SIG-M5 (cell line): ENCODE measurements around the gene FBN2.
"Not testable (repeated sequence)": the region's sequence is repeated elsewhere in the genome, so short reads cannot be mapped to it uniquely, and the experiment has no call there.

Experiments used
- DNase-seq: peaks from one replicate; lab custom pipeline; 2025; lab: John Stamatoyannopoulos, UW

FBN2 gene

DNA sequence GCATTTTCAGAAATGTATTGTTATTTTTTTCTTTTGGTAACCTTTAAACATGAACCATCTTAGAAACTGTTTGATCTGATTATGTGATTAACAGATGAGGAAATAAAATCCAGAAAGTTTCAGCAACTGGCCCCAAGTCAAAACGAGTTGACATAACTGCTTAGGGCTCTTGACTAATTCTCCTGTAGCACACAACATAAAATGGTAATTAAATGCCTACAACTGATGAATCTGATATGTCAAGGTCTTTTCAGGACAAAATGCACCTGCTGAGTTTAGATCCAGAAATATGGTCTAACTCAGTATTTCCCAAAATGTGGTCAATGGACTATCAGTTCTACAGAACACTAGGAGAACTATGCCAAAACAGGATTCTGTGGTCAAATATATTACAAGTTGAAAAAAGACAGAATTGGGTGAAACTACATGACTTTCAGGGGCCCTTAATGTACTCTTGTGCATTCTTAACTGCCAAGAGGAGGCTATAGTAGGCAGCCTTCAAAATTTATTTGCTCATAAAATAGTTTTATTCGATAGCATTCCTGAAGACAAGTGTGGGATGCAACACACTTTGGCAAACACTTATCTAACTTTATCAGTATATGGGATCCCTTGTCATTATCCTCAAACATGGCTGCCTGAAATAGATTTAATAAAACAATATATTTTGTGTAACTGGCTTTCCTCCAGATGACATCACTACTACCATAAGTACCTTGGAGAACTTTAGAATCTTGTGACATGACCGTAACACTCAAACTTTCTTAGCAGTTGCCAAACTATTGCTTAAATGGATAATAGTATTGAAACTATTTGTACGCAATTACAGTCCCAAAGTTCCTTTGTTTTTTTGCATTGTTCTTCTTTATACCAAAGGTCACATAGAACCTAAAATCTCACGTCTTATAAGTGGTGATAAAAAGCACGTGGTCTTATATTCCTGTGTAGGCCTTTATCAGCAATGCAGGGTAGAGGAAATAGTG is 59.4 kb downstream of the FBN2 start:
- no peak for DNase-seq

- DNase-seq: no peak
Measured at GRCh38 chr5:128477944-128478343, 60.1 kb downstream of the FBN2 start.

- no peak for DNase-seq
Measured at GRCh38 chr5:128475693-128476092, 62.4 kb downstream of the FBN2 start.

GRCh38 chr5:128472919-128473318 is 65.1 kb downstream of the FBN2 start:
- DNase-seq: no peak

DNA sequence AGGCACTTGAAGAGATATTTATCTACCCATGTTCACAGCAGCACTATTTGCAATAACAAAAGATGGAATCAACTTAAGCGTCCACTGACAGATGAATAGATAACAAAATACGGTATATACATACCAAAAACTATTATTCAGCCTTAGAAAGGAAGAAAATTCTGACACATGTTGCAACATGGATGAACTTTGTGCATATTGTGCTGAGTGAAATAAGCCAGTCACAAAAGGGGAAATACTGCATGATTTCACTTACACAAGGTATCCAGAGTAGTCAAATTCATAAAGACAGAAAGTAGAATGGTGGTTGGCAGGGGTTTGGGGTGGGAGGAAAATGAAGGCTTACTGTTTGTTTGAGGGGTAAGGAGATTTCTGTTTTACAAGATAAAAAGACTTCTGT is 66.0 kb downstream of the FBN2 start:
- DNase-seq: no peak

GRCh38 chr5:128470663-128471062 is 67.4 kb downstream of the FBN2 start:
- DNase-seq: no peak

DNA sequence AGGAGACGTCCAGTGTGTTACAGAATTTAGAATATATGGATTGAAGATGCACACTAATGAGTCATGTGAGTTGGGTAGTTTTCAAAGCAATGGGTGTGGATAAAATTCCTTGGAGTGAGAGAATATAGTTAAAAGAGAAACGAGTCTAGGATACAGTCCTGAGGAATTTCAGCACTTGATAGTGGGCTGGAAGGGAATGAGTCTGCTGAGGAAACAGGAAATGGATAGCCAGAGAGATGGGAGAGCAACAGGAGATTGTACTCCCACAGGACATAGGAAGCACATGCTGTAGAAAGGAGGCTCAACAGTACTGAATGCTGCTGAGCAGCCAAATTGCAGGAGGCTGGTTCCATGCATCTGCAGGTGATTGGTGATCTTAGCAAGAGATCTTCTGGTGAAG is 68.1 kb downstream of the FBN2 start:
- DNase-seq: no peak

DNA sequence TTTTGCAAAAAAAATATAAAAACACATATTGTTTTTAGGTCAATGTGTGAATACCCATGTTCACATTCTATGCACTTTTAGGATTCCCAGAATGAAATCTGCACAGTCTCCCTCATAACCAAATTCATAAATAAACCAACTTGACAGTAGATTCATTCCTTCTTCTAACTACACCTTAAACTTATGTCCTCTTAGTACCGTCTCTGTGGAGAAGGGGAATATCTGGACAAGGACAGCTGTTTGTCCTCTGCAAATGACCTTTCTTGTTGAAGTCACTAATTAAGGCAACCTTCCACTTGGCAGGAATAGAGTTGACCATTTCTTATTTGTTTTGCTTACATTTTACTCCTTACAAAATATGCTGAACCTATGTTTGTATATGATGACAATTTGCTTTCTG is 71.1 kb downstream of the FBN2 start:
- no peak for DNase-seq

- no peak for DNase-seq
Measured at GRCh38 chr5:128466554-128466953, 71.5 kb downstream of the FBN2 start.

GRCh38 chr5:128464596-128464995 is 73.4 kb downstream of the FBN2 start:
- no peak for DNase-seq

DNA sequence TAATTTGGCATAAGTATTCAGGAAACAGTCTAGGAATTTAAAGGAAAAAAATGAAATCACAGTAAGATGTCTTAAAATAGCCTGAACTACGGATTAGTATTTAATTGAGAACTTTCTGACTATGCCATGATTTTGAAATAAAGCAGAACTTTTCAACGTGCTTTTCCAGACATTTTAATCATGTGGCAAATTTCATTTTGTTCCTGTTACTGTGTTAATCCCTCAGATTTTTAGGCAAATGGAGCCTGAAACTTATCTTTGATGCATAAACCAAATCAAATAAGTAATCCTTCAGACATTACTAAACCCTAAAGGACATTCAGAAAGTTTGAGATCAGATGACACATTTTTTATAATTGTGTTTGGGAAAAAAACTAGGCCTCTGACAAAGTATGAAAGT is 75.7 kb downstream of the FBN2 start:
- DNase-seq: no peak

- DNase-seq: not testable (repeated sequence)
Measured at GRCh38 chr5:128457147-128457915, 80.7 kb downstream of the FBN2 start.

GRCh38 chr5:128455841-128456361 is 82.1 kb downstream of the FBN2 start:
- no peak for DNase-seq

DNA sequence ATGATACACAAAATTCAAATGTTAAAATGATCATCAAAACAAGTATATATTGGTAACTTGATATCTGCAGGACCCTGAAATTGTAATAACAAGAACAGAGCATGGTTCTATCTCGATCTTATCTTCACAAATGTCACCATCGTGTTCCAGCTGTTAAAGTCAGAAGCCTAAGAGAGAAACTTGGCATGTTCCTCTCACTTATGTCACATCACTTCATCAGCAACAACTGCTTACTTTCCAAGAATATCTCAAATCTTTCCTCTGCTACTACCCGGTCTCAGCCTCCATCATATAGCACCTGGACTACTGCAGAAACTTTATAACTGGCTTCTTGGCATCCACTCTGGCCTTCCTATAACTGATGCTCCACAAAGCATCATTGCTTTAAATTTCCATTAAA is 84.9 kb downstream of the FBN2 start:
- no peak for DNase-seq

GRCh38 chr5:128447224-128447623 is 90.8 kb downstream of the FBN2 start:
- DNase-seq: not testable (repeated sequence)

DNA sequence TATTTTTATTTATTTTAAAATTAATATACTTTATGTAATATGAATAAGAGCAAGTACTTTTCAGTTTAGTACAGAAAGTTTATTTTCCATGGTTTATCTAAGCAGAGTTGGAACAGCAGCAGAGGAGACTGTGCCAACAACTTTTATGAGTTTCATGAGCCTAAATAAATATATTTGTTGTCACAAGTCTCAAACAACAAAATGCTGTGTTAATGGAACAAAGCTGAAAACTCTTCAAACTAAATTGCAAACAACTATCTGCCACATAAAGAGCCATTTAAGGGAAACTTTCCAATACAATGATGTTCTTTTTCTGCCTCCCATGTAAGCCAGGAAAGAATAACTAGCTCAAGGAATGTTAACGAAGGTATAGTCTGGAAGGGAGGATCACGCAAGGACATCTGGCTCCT is 96.1 kb downstream of the FBN2 start:
- DNase-seq: no peak

DNA sequence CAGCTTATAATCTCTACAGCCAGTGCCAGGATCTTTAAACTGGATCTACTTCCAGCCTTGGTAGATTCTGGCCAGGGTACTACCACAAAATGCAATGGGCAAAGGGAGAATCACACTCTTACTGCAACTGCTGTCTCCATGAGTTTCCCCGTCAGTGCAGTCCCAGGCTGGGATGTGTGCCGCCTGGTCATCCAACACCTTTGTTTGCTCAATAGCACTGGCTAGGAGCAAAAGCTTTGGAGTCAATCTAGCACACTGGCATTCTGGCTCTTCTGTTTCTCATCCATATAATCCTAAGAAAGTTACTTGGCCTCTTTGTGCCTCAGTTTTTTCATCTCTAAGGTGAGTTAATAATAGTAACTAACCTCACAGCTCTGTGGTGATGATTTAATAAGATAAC is 96.9 kb downstream of the FBN2 start:
- no peak for DNase-seq

GRCh38 chr5:128436749-128437188 is 101.3 kb downstream of the FBN2 start:
- DNase-seq: no peak

GRCh38 chr5:128435861-128436260 is 102.2 kb downstream of the FBN2 start:
- DNase-seq: no peak

- DNase-seq: no peak
Measured at GRCh38 chr5:128434993-128435392, 103.1 kb downstream of the FBN2 start.

GRCh38 chr5:128432913-128433440 is 105.1 kb downstream of the FBN2 start:
- no peak for DNase-seq

DNA sequence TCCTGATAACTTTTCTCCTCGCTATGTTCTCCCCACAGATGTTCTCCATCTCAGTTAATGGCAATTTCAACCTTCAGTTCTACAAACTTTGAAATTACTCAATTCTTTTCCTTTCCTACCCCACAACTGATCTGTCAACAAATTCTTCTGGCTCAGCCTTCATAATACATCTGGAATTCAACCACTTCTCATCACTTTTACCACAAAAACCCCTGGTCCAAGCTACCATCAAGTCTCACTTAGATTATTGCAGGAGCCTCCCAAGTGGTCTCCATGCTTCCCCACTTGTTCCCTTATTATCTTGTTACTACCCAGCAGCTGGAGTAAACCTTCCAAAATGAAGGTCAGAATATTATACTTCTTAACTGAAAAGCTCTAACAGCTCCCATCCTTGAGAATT is 110.1 kb downstream of the FBN2 start:
- no peak for DNase-seq
